IMR-90 (cell line): ENCODE measurements around the gene NES. TPM values are rescaled to one million over a fixed set of nuclear protein-coding genes. Genes with fewer than 3 reads are reported as not detected.

Source experiments
- ATAC-seq: fragments of 200-7000 bp; cut with Tn5 transposase; 2 replicates; pipeline ENCODE4 v1.9.1; 2020; ENCODE audit warnings: low read depth, mild to moderate bottlenecking, moderate library complexity
- BruUV-seq: library from RNA; stranded (reverse); fragments of 400-500 nt; replicated peaks from 2 replicates; lab custom pipeline; 2021; lab: Mats Ljungman, UMichigan
- CTCF ChIA-PET: fragments of 300-600 bp; formaldehyde crosslinking; extraction: SDS; loops from one replicate; lab custom pipeline; 2021; ENCODE audit warnings: antibody characterized with exemption; lab: Yijun Ruan, JAX
- POLR2A ChIA-PET: fragments of 300-600 bp; sonication (Branson Sonifier 250); formaldehyde crosslinking; loops from one replicate; lab custom pipeline; 2022; ENCODE audit warnings: antibody characterized with exemption; ENCODE audit not compliant: unreplicated experiment; lab: Charles Lee
- DNase-seq: peaks from one replicate; pipeline ENCODE4 v3.0.0; 2013
- H2AFZ ChIP-seq: replicated peaks from 2 replicates; pipeline ENCODE3; 2013; ENCODE audit warnings: low read length, mild to moderate bottlenecking; ENCODE audit not compliant: poor library complexity
- H2AK5ac ChIP-seq: 2 replicates; pipeline ENCODE4 v1.6.1; 2013; ENCODE audit warnings: low read depth, low read length, inconsistent platforms
- H2AK9ac ChIP-seq: replicated peaks from 2 replicates; pipeline ENCODE3; 2013; ENCODE audit warnings: mild to moderate bottlenecking, low read depth, low read length, moderate library complexity; ENCODE audit not compliant: poor library complexity
- H2BK120ac ChIP-seq: 2 replicates; pipeline ENCODE4 v1.6.1; 2013; ENCODE audit warnings: low read depth, low read length, inconsistent platforms
- H2BK15ac ChIP-seq: 3 replicates; pipeline ENCODE4 v1.6.1; 2013; ENCODE audit warnings: low read depth, low read length, inconsistent platforms
- H2BK20ac ChIP-seq: 2 replicates; pipeline ENCODE4 v1.6.1; 2013; ENCODE audit warnings: low read depth, mild to moderate bottlenecking, inconsistent platforms, low read length, moderate library complexity
- H2BK5ac ChIP-seq: 2 replicates; pipeline ENCODE4 v1.6.1; 2013; ENCODE audit warnings: mild to moderate bottlenecking, low read depth, low read length, inconsistent platforms; ENCODE audit not compliant: poor library complexity, severe bottlenecking
- H3K14ac ChIP-seq: replicated peaks from 2 replicates; pipeline ENCODE4 v1.6.1; 2013; ENCODE audit warnings: low read depth, low read length, inconsistent platforms
- H3K18ac ChIP-seq: 2 replicates; pipeline ENCODE4 v1.6.1; 2013; ENCODE audit warnings: low read depth, low read length, control low read depth
- H3K23ac ChIP-seq: 2 replicates; pipeline ENCODE4 v1.6.1; 2013; ENCODE audit warnings: low read depth, low read length, inconsistent platforms
- H3K27ac ChIP-seq: 2 replicates; pipeline ENCODE4 v1.5.1; 2013; ENCODE audit warnings: mild to moderate bottlenecking, control low read depth, low read length; ENCODE audit not compliant: insufficient read depth
- H3K27me3 ChIP-seq: 2 replicates; pipeline ENCODE4 v1.6.1; 2013; ENCODE audit warnings: low read length; ENCODE audit not compliant: control insufficient read depth, insufficient read depth
- H3K36me3 ChIP-seq: 2 replicates; pipeline ENCODE4 v1.6.1; 2013; ENCODE audit warnings: low read length, mixed read lengths; ENCODE audit not compliant: control insufficient read depth, insufficient read depth
- H3K4ac ChIP-seq: 2 replicates; pipeline ENCODE4 v1.6.1; 2013; ENCODE audit warnings: low read depth, low read length, inconsistent platforms
- H3K4me1 ChIP-seq: 2 replicates; pipeline ENCODE4 v1.6.1; 2013; ENCODE audit warnings: low read length, mixed read lengths; ENCODE audit not compliant: control insufficient read depth, insufficient read depth
- H3K4me2 ChIP-seq: 2 replicates; pipeline ENCODE4 v1.6.1; 2013; ENCODE audit warnings: low read depth, mild to moderate bottlenecking, control low read depth, low read length, moderate library complexity
- H3K4me3 ChIP-seq: 2 replicates; pipeline ENCODE4 v1.5.1; 2013; ENCODE audit warnings: low read depth, mild to moderate bottlenecking, control low read depth, low read length, moderate library complexity; ENCODE audit not compliant: insufficient read depth
- H3K56ac ChIP-seq: 2 replicates; pipeline ENCODE4 v1.6.1; 2013; ENCODE audit warnings: low read length, inconsistent platforms; ENCODE audit not compliant: insufficient read depth; ENCODE audit errors: extremely low read depth
- H3K79me1 ChIP-seq, 2 experiments: 2 replicates each; pipeline ENCODE4 v1.6.1; 2013; ENCODE audit warnings: low read length in 2 of 2, inconsistent platforms in 1 of 2, low read depth in 1 of 2
- H3K9ac ChIP-seq: 2 replicates; pipeline ENCODE4 v1.6.1; 2013; ENCODE audit warnings: low read depth, low read length, control low read depth
- H3K9me1 ChIP-seq: 2 replicates; pipeline ENCODE4 v1.6.1; 2013; ENCODE audit warnings: low read length, inconsistent platforms; ENCODE audit not compliant: insufficient read depth
- H3K9me3 ChIP-seq: 2 replicates; pipeline ENCODE4 v1.6.1; 2013; ENCODE audit warnings: low read length; ENCODE audit not compliant: control insufficient read depth, insufficient read depth
- H4K20me1 ChIP-seq: 2 replicates; pipeline ENCODE4 v1.6.1; 2013; ENCODE audit warnings: low read length, inconsistent platforms; ENCODE audit not compliant: insufficient read depth
- H4K5ac ChIP-seq: 2 replicates; pipeline ENCODE4 v1.6.1; 2013; ENCODE audit warnings: mild to moderate bottlenecking, low read depth, low read length, control low read depth
- H4K8ac ChIP-seq, 2 experiments: 2 replicates each; pipeline ENCODE4 v1.6.1; 2013; ENCODE audit warnings: low read depth in 2 of 2, low read length in 2 of 2, control low read depth in 1 of 2, inconsistent platforms in 1 of 2
- H4K91ac ChIP-seq: 2 replicates; pipeline ENCODE4 v1.6.1; 2013; ENCODE audit warnings: low read depth, low read length, inconsistent platforms; ENCODE audit not compliant: insufficient read depth
- CTCF ChIP-seq: conservative IDR thresholded peaks from 2 replicates; pipeline ENCODE4 v1.5.1; 2012; ENCODE audit warnings: mild to moderate bottlenecking, low read depth, low read length, improper control_type of control experiment
- RFX5 ChIP-seq: IDR thresholded peaks from 2 replicates; pipeline ENCODE4 v1.8.0; 2012; ENCODE audit warnings: low read depth, mild to moderate bottlenecking, low read length, moderate library complexity
- WGBS, 2 experiments: methylation state at CpG; one replicate each; pipeline versions ENCODE4 v1.1.5 to v1.1.7; 2013; ENCODE audit warnings: missing lambda C conversion rate in 2 of 2; ENCODE audit not compliant: insufficient read length in 1 of 2; ENCODE audit errors: extremely low coverage in 2 of 2; 5-methylcytosine and 5-hydroxymethylcytosine counted together
- dilution Hi-C: fragments of 300-500 bp; cut with HindIII; formaldehyde crosslinking; loops from one replicate; pipeline ENCODE4 v1.14.3; 2018; ENCODE audit warnings: low sequenced_read_pairs; ENCODE audit not compliant: unreplicated experiment
- in situ Hi-C: fragments of 300-500 bp; cut with MboI; formaldehyde crosslinking; loops from 3 replicates; pipeline ENCODE4 v1.14.3; 2019; ENCODE audit warnings: low sequenced_read_pairs, inconsistent platforms, mixed read lengths
- intact Hi-C: fragments of 100-400 bp; cut with micrococcal nuclease; formaldehyde crosslinking; loops from 2 replicates; pipeline ENCODE4 v1.10.0; 2022
- polyA plus RNA-seq, 3 experiments: library from polyadenylated mRNA; depleted of rRNA; stranded (reverse); fragments of >200 nt; gene quantifications; 2 replicates each; pipeline ENCODE4 v1.2.3, GENCODE V29; 2012; ENCODE audit warnings: low replicate concordance in 1 of 3
- total RNA-seq: library from RNA; depleted of rRNA; stranded (reverse); fragments of >200 nt; gene quantifications from 2 replicates; pipeline ENCODE4 v1.2.3, GENCODE V29; 2012

NES gene
- total and polyA plus RNA-seq, 2 of the 4 experiments (the other 2 are of a cell fraction): 25.3 to 40.1 TPM

GRCh38 chr1:156691665-156692440 is 14.6 kb upstream of the NES start:
- H3K9ac ChIP-seq: no peak overlapping the region
- H3K79me1 ChIP-seq: no peaks in the 10 kb centered on the region
- dilution Hi-C loops (no loop called here), in situ Hi-C loops (loop anchor here (10.0 kb wide), 1 partner anchor 193 kb away; no protein-coding TSS in a partner anchor), intact Hi-C loops (no loop called here)
- H4K5ac ChIP-seq: no peak overlapping the region
- H3K56ac ChIP-seq: no peak overlapping the region
- no peaks in the 10 kb centered on the region for H4K20me1 ChIP-seq
- H2AK5ac ChIP-seq: no peak overlapping the region; the same call in 1 of the 2 replicates
- H3K9me1 ChIP-seq: no peaks in the 10 kb centered on the region
- no peak overlapping the region for H3K4me2 ChIP-seq
- no peak overlapping the region for H4K91ac ChIP-seq
- no peak overlapping the region for H3K4ac ChIP-seq
- peaks cover 3% of the 10 kb centered on the region; the same call in 1 of the 2 replicates for H3K27me3 ChIP-seq
- H3K4me3 ChIP-seq: no peak overlapping the region
- no peaks in the 10 kb centered on the region for H3K36me3 ChIP-seq
- H3K18ac ChIP-seq: no peak overlapping the region
- WGBS, 2 experiments: 46% methylated on average over 14 of the region's 20 CpGs; no CpG with 5 or more reads in 1 of the 2 experiments
- ATAC-seq (peak; percentile 6; the same call in 1 of the 2 replicates), DNase-seq (peak; percentile 47)
- H3K27ac ChIP-seq: no peak overlapping the region
- H3K9me3 ChIP-seq: no peaks in the 10 kb centered on the region
- no peak overlapping the region for H2BK5ac ChIP-seq
- CTCF ChIA-PET: interaction anchor here (0.6 to 5.2 kb wide), 4 partner anchors 14 to 169 kb away, joined by 3 to 104 read pairs (median 28); partner anchors contain the start of genes CRABP2, ISG20L2, METTL25B and NTRK1
- H2BK120ac ChIP-seq: no peak overlapping the region
- peaks cover 6% of the 10 kb centered on the region; the same call in 1 of the 2 replicates for H3K4me1 ChIP-seq
- BruUV-seq: no TSS peak
- no peak overlapping the region for H3K14ac ChIP-seq
- TF ChIP-seq RFX5: no peak
- TF ChIP-seq CTCF: 0 out of 2 replicates have a peak, but pooled peaks have one; percentile 6
- H4K8ac ChIP-seq: no peak overlapping the region
- no peak overlapping the region for H2AK9ac ChIP-seq
- no peak overlapping the region for H2BK20ac ChIP-seq
- peak overlapping the region; percentile 6 for H2AFZ ChIP-seq
- H2BK15ac ChIP-seq: no peak overlapping the region
- POLR2A ChIA-PET: no interaction called here
- no peak overlapping the region for H3K23ac ChIP-seq
